Caco-2 (cell line): ENCODE results near the gene C2orf74. TPM values are rescaled to one million over a fixed set of nuclear protein-coding genes. Genes with fewer than 3 reads are reported as not detected.

ENCODE experiments used
- BruUV-seq: library from RNA; stranded (reverse); fragments of 400-500 nt; replicated peaks from 2 replicates; lab custom pipeline; 2021; lab: Mats Ljungman, UMichigan
- CTCF ChIA-PET: fragments of 300-600 bp; sonication (Branson Sonifier 250); formaldehyde crosslinking; loops from one replicate; lab custom pipeline; 2022; ENCODE audit warnings: antibody characterized with exemption; lab: Charles Lee
- POLR2A ChIA-PET: fragments of 300-600 bp; sonication (Branson Sonifier 250); formaldehyde crosslinking; loops from one replicate; lab custom pipeline; 2022; ENCODE audit warnings: antibody characterized with exemption; lab: Charles Lee
- DNase-seq, 2 experiments: peaks; one replicate each; pipeline versions ENCODE4 v3.0.0 to v3.0.0-alpha.2; 2020 to 2022
- H3K27me3 ChIP-seq: replicated peaks from 2 replicates; pipeline ENCODE4 v1.6.0; 2011; ENCODE audit warnings: low read length; ENCODE audit not compliant: control insufficient read depth, insufficient read depth
- H3K36me3 ChIP-seq: 2 replicates; pipeline ENCODE4 v1.5.1; 2011; ENCODE audit warnings: low read length; ENCODE audit not compliant: control insufficient read depth, insufficient read depth
- H3K4me1 ChIP-seq: fragments of 250-450 bp; sonication (Bioruptor Pico); 2 replicates; pipeline ENCODE4 v1.5.1; 2020; ENCODE audit warnings: mild to moderate bottlenecking
- H3K4me3 ChIP-seq: 2 replicates; pipeline ENCODE4 v1.5.1; 2011; ENCODE audit warnings: low read depth, mild to moderate bottlenecking, control low read depth, low read length
- H3K9me3 ChIP-seq: fragments of 250-450 bp; sonication (Bioruptor Pico); 2 replicates; pipeline ENCODE4 v1.5.1; 2020; ENCODE audit warnings: mild to moderate bottlenecking, moderate library complexity
- H3K27ac Mint-ChIP-seq: one replicate; pipeline ENCODE4 v1.8.0; 2022; ENCODE audit warnings: mixed read lengths; ENCODE audit not compliant: unreplicated experiment
- H3K27me3 Mint-ChIP-seq: one replicate; pipeline ENCODE4 v1.8.0; 2022; ENCODE audit warnings: mixed read lengths; ENCODE audit not compliant: insufficient read depth, unreplicated experiment
- H3K36me3 Mint-ChIP-seq: one replicate; pipeline ENCODE4 v1.8.0; 2022; ENCODE audit warnings: mild to moderate bottlenecking, mixed read lengths; ENCODE audit not compliant: insufficient read depth, unreplicated experiment
- H3K4me1 Mint-ChIP-seq: one replicate; pipeline ENCODE4 v1.8.0; 2022; ENCODE audit warnings: low read depth, mixed read lengths; ENCODE audit not compliant: unreplicated experiment
- H3K4me3 Mint-ChIP-seq: one replicate; pipeline ENCODE4 v1.8.0; 2022; ENCODE audit warnings: mild to moderate bottlenecking, moderate library complexity, mixed read lengths; ENCODE audit not compliant: unreplicated experiment
- H3K9me3 Mint-ChIP-seq: one replicate; pipeline ENCODE4 v1.8.0; 2022; ENCODE audit warnings: mixed read lengths; ENCODE audit not compliant: unreplicated experiment
- intact Hi-C: fragments of 100-400 bp; cut with micrococcal nuclease; formaldehyde crosslinking; loops from one replicate; pipeline ENCODE4 v1.10.0; 2022; ENCODE audit not compliant: unreplicated experiment
- total RNA-seq: library from RNA; stranded (reverse); gene quantifications from 2 replicates; pipeline ENCODE4 v1.2.3, GENCODE V29; 2022
- TF ChIP-seq, protein P1 (sequence below), 2 experiments: fragments of 200-600 bp in 1 of 2; IDR thresholded peaks; 1 replicate in 1 of 2; 2 replicates in 1 of 2; pipeline versions ENCODE4 v1.5.1 to v1.8.0; 2011 to 2022; ENCODE audit warnings: antibody characterized with exemption in 1 of 2, control low read depth in 1 of 2, inconsistent platforms in 1 of 2, low read depth in 1 of 2, low read length in 1 of 2, mild to moderate bottlenecking in 1 of 2, moderate library complexity in 1 of 2; ENCODE audit not compliant: insufficient read depth in 1 of 2, severe bottlenecking in 1 of 2, unreplicated experiment in 1 of 2

C2orf74 gene
- total RNA-seq, 1 experiment from 2014 or later = not detected

DNA sequence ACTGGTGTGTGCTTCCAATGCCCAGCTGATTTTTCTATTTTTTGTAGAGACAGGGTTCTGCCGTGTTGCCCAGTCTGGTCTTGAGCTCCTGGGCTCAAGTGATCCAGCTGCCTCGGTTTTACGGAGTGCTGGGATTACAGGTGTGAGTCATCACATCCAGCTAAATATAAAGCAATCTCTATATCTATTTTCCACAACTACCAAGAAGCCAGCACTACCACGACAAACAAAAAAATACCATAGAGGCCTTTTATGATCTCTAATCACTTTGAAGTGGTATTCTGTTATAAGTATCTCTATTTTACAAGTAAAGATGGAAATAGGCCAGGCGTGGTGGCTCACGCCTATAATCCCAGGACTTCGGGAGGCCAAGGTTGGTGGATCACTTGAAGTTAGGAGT, 34.7 kb downstream of the C2orf74 start:
- H3K36me3 ChIP-seq = no peaks in the 10 kb centered on the region; the same call in none of the 2 replicates
- Mint-ChIP-seq H3K4me3 (no peak overlapping the region), H3K4me1 (no peaks in the 10 kb centered on the region), H3K27ac (no peak overlapping the region), H3K9me3 (no peaks in the 10 kb centered on the region), H3K36me3 (peaks cover 44% of the 10 kb centered on the region), H3K27me3 (no peaks in the 10 kb centered on the region)
- TF ChIP-seq, protein P1, sequence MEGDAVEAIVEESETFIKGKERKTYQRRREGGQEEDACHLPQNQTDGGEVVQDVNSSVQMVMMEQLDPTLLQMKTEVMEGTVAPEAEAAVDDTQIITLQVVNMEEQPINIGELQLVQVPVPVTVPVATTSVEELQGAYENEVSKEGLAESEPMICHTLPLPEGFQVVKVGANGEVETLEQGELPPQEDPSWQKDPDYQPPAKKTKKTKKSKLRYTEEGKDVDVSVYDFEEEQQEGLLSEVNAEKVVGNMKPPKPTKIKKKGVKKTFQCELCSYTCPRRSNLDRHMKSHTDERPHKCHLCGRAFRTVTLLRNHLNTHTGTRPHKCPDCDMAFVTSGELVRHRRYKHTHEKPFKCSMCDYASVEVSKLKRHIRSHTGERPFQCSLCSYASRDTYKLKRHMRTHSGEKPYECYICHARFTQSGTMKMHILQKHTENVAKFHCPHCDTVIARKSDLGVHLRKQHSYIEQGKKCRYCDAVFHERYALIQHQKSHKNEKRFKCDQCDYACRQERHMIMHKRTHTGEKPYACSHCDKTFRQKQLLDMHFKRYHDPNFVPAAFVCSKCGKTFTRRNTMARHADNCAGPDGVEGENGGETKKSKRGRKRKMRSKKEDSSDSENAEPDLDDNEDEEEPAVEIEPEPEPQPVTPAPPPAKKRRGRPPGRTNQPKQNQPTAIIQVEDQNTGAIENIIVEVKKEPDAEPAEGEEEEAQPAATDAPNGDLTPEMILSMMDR (IDR thresholded peaks at IDR 0.05; ENCODE audit: insufficient read depth in 1 of 2, low read depth in 1 of 2, low read length in 1 of 2, severe bottlenecking in 1 of 2, unreplicated experiment in 1 of 2) = no peak
- intact Hi-C loops = no loop called here
- no peaks in the 10 kb centered on the region for H3K9me3 ChIP-seq
- no peak for DNase-seq
- no TSS peak for BruUV-seq
- H3K4me1 ChIP-seq = no peaks in the 10 kb centered on the region
- ChIA-PET POLR2A (no interaction called here), CTCF (no interaction called here)
- H3K27me3 ChIP-seq = no peaks in the 10 kb centered on the region
- H3K4me3 ChIP-seq = no peak overlapping the region

DNA sequence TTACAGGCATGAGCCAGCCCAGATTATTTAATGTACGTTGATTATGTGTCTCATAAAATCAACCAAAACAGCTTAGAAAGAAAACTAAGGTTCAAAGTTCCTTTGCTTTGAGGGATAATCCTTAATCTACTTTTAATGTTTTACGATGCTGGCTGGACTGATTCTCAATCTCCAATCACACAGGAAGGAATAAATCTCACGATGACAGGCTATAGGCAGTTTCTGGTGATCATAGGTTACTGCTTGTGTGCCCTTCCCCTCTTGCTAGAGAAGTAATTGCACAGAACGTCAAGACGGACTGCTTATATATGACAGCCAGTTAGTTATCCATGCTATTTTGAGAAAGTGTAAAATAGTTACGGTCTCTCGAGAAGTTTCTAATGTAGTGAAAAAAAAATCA, 43.1 kb downstream of the C2orf74 start:
- Mint-ChIP-seq H3K36me3 (peaks cover 68% of the 10 kb centered on the region), H3K27ac (no peak overlapping the region), H3K4me3 (no peak overlapping the region), H3K9me3 (no peaks in the 10 kb centered on the region), H3K4me1 (no peaks in the 10 kb centered on the region), H3K27me3 (no peaks in the 10 kb centered on the region)
- ChIA-PET POLR2A (no interaction called here), CTCF (no interaction called here)
- Histone ChIP-seq H3K4me1 (no peaks in the 10 kb centered on the region), H3K9me3 (no peaks in the 10 kb centered on the region), H3K36me3 (peaks cover 2% of the 10 kb centered on the region), H3K4me3 (no peak overlapping the region), H3K27me3 (no peaks in the 10 kb centered on the region)
- TF ChIP-seq, protein P1 (IDR thresholded peaks at IDR 0.05; ENCODE audit: insufficient read depth in 1 of 2, low read depth in 1 of 2, low read length in 1 of 2, severe bottlenecking in 1 of 2, unreplicated experiment in 1 of 2) = no peak
- BruUV-seq = no TSS peak
- DNase-seq = no peak
- intact Hi-C loops = no loop called here

DNA sequence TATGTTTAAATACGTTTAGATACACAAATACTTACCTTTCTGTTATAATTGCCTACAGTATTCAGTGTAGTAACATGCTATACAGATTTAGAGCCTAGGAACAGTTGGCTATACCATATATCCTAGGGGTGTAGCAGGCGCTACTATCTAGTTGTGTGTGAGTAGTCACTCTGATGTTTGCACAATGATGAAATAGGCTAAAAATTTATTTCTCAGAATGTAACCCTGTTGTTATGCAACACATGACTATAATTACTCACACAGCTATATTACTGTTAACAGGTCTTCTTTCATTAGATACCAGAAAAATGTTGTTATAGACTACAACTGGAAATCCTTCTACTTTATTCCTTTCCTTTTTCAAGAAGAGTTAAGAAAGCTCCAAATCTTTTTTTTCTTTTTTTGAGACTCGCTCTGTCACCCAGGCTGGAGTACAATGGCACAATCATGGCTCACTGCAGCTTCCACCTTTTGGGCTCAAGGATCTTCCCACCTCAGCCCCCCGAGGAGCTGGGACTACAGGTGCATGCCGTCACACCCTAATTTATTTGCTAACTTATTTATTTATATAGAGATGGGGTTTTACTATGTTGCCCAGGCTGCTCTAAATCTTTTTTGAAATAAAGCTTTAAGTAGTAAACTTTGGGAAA, 48.5 kb downstream of the C2orf74 start:
- DNase-seq = no peak
- Histone ChIP-seq H3K4me3 (no peak overlapping the region), H3K36me3 (peaks cover 2% of the 10 kb centered on the region), H3K27me3 (no peaks in the 10 kb centered on the region), H3K9me3 (no peaks in the 10 kb centered on the region), H3K4me1 (no peaks in the 10 kb centered on the region)
- H3K27me3 Mint-ChIP-seq = no peaks in the 10 kb centered on the region
- no peak overlapping the region for H3K27ac Mint-ChIP-seq
- BruUV-seq = no TSS peak
- ChIA-PET POLR2A (no interaction called here), CTCF (no interaction called here)
- H3K4me3 Mint-ChIP-seq = no peak overlapping the region
- H3K36me3 Mint-ChIP-seq = peaks cover 48% of the 10 kb centered on the region
- TF ChIP-seq, protein P1 (IDR thresholded peaks at IDR 0.05; ENCODE audit: insufficient read depth in 1 of 2, low read depth in 1 of 2, low read length in 1 of 2, severe bottlenecking in 1 of 2, unreplicated experiment in 1 of 2) = no peak
- H3K9me3 Mint-ChIP-seq = no peaks in the 10 kb centered on the region
- H3K4me1 Mint-ChIP-seq = no peaks in the 10 kb centered on the region
- intact Hi-C loops = no loop called here
